Activated T-cell treated with anti-CD3 and anti-CD28 coated beads, Interleukin-2, amount 50 U/mL, for 4 hours (primary cell): ENCODE data around the gene TSEN34. TPM values are rescaled to one million over a fixed set of nuclear protein-coding genes. Genes with fewer than 3 reads are reported as not detected.
"Not testable (repeated sequence)": the region's sequence is repeated elsewhere in the genome, so short reads cannot be mapped to it uniquely, and the experiment has no call there.

ENCODE experiments used
- ATAC-seq, 2 donors: fragments of 200-7000 bp; cut with Tn5 transposase; one replicate each; pipeline ENCODE4 v1.10.0; 2021
- DNase-seq: peaks from one replicate; pipeline ENCODE4 v3.0.0-alpha.2; 2020
- H3K27me3 Mint-ChIP-seq: one replicate; pipeline ENCODE4 v1.8.0; 2021; ENCODE audit warnings: low read depth, mixed read lengths
- H3K36me3 Mint-ChIP-seq: one replicate; pipeline ENCODE4 v1.8.0; 2022; ENCODE audit warnings: mixed read lengths; ENCODE audit not compliant: insufficient read depth
- H3K4me1 Mint-ChIP-seq: one replicate; pipeline ENCODE4 v1.8.0; 2021; ENCODE audit warnings: low read depth, mixed read lengths
- H3K4me3 Mint-ChIP-seq: one replicate; pipeline ENCODE4 v1.8.0; 2021; ENCODE audit warnings: mild to moderate bottlenecking, moderate library complexity, mixed read lengths
- H3K9me3 Mint-ChIP-seq: one replicate; pipeline ENCODE4 v1.8.0; 2021; ENCODE audit warnings: mixed read lengths
- total RNA-seq, 3 donors: library from RNA; stranded (reverse); gene quantifications; one replicate each; pipeline ENCODE4 v1.2.1, GENCODE V29; 2021

TSEN34 gene
- total RNA-seq, 3 donors from 2014 or later, result 22.7 to 29.1 (median 25.9) TPM

DNA sequence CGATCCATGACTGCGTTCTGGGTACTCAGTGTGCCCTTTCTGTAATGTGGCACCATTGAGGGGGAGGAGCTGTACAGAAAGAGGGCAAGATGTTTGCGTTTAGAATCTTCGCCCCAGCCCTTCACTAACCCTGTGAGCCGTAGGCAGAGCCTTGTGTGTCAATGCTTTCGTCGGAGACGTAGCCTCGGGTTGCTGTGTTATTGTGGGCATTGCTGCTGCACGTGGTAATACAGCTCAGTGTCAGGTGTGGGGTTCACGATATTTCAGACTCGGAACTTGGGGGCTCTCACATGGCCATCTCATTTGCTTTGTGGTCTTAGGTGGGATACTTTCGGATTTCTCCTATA, 15.7 kb downstream of the TSEN34 start:
- Mint-ChIP-seq H3K27me3 (no peaks in the 10 kb centered on the region), H3K4me1 (peaks cover 95% of the 10 kb centered on the region), H3K4me3 (peak overlapping the region; percentile 98), H3K9me3 (no peaks in the 10 kb centered on the region), H3K36me3 (peaks cover 64% of the 10 kb centered on the region)
- ATAC-seq (no peak), DNase-seq (no peak)

DNA sequence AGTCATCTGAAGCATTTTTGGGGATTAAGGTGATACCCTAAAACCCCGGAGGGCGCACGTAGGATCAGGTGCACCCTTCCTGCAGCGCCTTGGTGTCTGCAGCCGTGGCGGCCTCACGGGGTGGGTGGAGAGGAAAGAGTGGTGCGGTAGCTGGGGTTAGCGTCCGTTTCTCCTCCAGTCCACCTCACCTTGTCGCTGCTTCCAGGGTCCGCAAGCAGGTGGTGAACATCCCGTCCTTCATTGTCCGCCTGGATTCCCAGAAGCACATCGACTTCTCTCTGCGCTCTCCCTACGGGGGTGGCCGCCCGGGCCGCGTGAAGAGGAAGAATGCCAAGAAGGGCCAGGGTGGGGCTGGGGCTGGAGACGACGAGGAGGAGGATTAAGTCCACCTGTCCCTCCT, 16.1 kb downstream of the TSEN34 start:
- Mint-ChIP-seq H3K4me1 (peaks cover 91% of the 10 kb centered on the region), H3K36me3 (peaks cover 61% of the 10 kb centered on the region), H3K4me3 (peak overlapping the region; percentile 98)
- H3K9me3 Mint-ChIP-seq, H3K27me3 Mint-ChIP-seq, ATAC-seq, DNase-seq: not testable (repeated sequence)

DNA sequence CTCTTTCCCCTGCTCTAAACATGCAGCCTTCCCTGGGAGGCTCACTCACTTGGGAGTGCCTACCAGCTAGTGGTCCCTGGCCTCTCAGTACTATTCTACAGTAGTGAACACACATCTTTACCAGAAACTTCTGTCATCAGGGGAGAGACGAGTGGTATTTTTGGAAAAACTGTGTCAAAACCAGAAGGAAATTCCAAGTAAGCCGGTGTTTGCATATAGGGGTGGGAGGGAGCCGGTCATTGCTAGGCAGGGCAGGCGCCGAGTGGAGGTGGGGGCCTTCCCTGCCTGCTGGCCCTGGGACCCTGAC, 16.5 kb downstream of the TSEN34 start:
- ATAC-seq, result peak; percentile 4 to 7
- peak overlapping the region; percentile 98 for H3K4me3 Mint-ChIP-seq
- H3K9me3 Mint-ChIP-seq, result no peaks in the 10 kb centered on the region
- peaks cover 86% of the 10 kb centered on the region for H3K4me1 Mint-ChIP-seq
- H3K36me3 Mint-ChIP-seq, result peaks cover 56% of the 10 kb centered on the region
- no peaks in the 10 kb centered on the region for H3K27me3 Mint-ChIP-seq
- DNase-seq, result no peak

DNA sequence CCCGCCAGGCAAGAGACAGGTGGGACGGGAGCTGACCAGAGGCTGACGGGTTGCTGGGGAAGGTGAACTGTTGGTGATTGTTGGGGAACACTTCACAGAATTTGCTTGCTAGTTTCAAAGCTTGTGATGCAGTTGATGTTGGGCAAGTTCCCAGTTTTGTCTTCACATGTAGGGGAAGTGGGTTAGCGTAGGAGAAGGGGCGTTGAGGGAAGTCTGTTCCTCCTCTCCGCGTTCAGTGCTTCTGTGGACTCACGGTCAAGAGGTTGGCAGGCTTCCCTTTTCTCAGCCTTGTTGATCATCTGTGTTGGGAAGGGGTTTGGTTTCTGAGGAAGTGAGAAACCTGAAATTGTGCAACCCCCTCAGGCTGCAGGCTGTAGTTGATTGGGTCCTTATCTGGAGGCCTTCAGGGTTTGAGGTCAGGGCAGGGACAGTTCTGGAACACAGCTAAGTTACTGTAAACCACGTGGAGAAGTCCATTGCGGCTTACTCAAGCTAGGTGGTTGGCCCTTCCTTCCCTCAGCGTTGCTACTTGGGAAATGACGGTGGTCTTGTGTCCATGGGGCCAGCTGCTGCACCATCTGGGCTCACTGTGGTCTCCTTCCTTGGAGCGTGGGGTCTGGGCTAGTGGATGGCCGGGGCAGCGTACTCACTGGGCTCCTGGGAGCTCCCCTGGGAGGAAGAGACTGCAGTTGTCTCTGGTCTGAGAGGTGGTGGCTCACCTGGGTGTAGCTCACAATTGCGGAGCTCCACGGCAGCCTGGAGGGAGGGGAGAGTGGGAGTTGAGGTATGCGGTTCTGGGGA, 17.1 kb downstream of the TSEN34 start:
- peaks cover 51% of the 10 kb centered on the region for H3K36me3 Mint-ChIP-seq
- peak overlapping the region; percentile 98 for H3K4me3 Mint-ChIP-seq
- no peaks in the 10 kb centered on the region for H3K27me3 Mint-ChIP-seq
- ATAC-seq (peak; percentile 5 to 15), DNase-seq (no peak)
- no peaks in the 10 kb centered on the region for H3K9me3 Mint-ChIP-seq
- peaks cover 81% of the 10 kb centered on the region for H3K4me1 Mint-ChIP-seq

DNA sequence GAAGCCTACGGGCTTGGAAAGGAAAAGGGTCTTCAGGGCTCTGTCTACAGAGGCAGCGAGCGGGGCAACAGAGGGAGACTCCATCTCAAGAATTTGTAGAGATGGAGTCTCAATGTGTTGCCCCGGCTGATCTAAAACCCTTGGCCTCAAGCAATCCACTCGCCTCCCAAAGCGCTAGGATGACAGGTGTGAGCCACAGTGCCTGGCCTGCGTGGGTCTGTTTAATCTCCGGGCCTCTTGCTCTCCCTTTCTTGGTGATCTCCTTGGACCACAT, 17.6 kb downstream of the TSEN34 start:
- ATAC-seq, result peak; percentile 3 to 5
- no peak for DNase-seq
- Mint-ChIP-seq H3K27me3 (no peaks in the 10 kb centered on the region), H3K36me3 (peaks cover 45% of the 10 kb centered on the region), H3K4me1 (peaks cover 76% of the 10 kb centered on the region), H3K9me3 (no peaks in the 10 kb centered on the region), H3K4me3 (peak overlapping the region; percentile 98)

DNA sequence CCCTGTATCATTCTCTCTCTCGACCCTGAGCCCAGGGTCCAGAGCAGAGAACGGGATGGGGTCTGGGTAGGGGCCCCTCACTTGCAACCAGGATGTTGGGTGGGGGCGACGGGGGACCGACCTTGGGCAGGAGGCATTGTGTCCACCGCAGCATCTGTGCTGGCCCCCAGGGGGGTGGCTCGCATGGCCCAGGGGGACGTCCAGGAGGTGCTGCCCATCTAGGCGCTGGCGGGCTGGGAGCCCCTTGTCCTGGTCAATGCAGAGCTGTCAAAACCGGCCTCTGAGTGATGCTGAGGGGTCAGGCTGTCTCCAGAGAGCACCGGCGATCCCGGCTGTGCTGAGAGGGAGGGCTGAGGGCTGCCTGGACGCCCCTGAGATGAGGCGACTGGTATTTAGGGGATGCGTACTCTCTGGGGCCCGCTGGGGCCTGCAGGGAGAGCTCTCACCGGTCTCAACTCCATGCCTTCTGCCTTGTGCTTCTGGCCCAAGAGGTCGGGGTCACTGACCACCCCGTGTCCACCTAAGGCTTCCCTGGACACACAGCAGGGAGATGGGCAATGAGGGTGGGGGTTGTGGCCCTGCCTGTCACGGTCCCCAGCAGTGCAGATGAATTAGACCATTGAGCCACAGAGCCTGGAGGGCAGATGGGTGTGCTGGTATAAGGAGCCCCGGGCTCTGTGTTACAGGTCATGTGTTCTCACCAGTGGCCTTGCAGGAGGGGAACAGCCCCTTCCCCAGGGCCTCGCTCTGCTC, 18.1 kb downstream of the TSEN34 start:
- Mint-ChIP-seq H3K9me3 (no peaks in the 10 kb centered on the region), H3K36me3 (peaks cover 42% of the 10 kb centered on the region), H3K27me3 (no peaks in the 10 kb centered on the region)

DNA sequence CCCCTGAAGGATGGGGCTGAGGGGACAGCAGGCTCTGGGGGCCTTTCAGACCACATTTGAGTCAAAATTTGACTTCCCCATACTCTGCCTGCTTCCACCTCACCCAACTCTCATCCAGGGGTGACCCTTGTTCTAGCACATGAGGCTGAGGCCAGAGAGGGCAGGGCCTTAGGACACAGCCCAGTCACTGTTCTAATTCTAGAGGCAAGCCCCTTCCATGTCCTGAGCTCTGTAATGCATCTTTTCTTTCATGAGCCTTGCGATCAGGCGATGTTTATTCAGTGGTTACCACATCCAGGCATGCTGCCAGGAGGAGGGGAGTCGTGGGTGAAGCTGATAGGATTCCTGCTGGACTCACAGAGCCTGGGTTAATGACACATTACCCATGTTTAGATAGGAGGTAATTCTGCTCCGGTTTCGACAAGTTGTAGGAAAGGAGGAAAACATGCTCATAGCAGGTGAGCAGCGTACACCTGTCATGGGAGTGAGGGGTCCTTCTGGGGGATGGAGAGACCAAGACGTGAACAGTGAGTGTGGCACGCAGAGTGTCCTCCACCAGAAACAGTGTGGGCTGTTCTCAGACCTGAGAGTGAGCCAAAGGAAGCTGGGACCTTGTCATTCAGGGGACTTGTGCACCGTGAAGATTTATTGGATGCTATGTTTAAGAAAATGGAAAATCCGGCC, 18.8 kb downstream of the TSEN34 start:
- H3K27me3 Mint-ChIP-seq, result no peaks in the 10 kb centered on the region
- H3K36me3 Mint-ChIP-seq, result peaks cover 34% of the 10 kb centered on the region
- no peak for DNase-seq
- H3K4me1 Mint-ChIP-seq, result peaks cover 64% of the 10 kb centered on the region
- ATAC-seq, result peak in 1 of 2 donors; percentile 1
- H3K9me3 Mint-ChIP-seq, result no peaks in the 10 kb centered on the region
- H3K4me3 Mint-ChIP-seq, result peak overlapping the region; percentile 1

More for the DNA sequence above, 18.1 kb downstream of the TSEN34 start:
- ATAC-seq (peak; percentile 1 to 7), DNase-seq (no peak)
- no peak overlapping the region for H3K4me3 Mint-ChIP-seq
- H3K4me1 Mint-ChIP-seq, result peaks cover 71% of the 10 kb centered on the region

DNA sequence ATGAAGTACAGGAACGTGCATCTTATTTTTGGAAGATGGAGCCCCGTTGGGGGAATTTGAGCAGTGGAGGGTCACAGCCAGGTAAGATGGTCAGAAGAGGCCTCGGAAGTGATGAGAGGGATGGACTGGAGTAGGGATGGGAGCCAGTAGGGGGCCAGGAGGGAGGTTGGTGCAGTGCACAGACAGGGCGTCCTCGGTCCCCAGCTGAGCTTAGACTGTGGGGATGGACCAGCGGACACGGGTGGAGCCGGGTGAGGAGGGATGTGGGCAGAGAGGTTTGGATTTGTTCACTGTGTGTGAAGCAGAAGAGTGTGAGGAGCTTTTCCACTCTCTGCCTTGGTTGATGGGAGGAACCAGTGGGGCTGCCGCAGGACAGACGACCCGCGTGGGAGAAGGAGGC, 20.1 kb downstream of the TSEN34 start:
- DNase-seq (no peak), ATAC-seq (no peak)
- Mint-ChIP-seq H3K4me1 (peaks cover 51% of the 10 kb centered on the region), H3K36me3 (peaks cover 24% of the 10 kb centered on the region), H3K4me3 (no peak overlapping the region), H3K9me3 (no peaks in the 10 kb centered on the region), H3K27me3 (no peaks in the 10 kb centered on the region)

DNA sequence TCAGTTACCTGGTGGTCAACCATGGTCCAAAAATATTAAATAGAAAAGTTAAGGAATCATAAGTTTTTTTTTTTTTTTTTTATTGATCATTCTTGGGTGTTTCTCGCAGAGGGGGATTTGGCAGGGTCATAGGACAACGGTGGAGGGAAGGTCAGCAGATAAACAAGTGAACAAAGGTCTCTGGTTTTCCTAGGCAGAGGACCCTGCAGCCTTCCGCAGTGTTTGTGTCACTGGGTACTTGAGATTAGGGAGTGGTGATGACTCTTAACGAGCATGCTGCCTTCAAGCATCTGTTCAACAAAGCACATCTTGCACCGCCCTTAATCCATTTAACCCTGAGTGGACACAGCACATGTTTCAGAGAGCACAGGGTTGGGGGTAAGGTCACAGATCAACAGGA, 23.1 kb downstream of the TSEN34 start:
- DNase-seq, H3K4me3 Mint-ChIP-seq, H3K9me3 Mint-ChIP-seq, H3K36me3 Mint-ChIP-seq, ATAC-seq, H3K27me3 Mint-ChIP-seq: not testable (repeated sequence)
- H3K4me1 Mint-ChIP-seq, result peaks cover 22% of the 10 kb centered on the region

DNA sequence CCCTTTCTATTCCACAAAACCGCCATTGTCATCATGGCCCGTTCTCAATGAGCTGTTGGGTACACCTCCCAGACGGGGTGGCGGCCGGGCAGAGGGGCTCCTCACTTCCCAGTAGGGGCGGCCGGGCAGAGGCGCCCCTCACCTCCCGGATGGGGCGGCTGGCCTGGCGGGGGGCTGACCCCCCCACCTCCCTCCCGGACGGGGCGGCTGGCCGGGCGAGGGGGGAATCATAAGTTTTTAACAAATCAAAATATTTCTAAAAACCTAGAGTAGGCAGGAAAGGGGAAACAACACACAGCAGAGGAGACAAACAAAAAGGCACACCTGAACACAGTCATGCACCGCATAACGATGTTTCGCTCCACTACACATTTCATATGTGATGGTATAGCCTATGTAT, 23.6 kb downstream of the TSEN34 start:
- peaks cover 16% of the 10 kb centered on the region for H3K4me1 Mint-ChIP-seq
- H3K27me3 Mint-ChIP-seq, DNase-seq, H3K9me3 Mint-ChIP-seq, H3K4me3 Mint-ChIP-seq, H3K36me3 Mint-ChIP-seq, ATAC-seq: not testable (repeated sequence)

DNA sequence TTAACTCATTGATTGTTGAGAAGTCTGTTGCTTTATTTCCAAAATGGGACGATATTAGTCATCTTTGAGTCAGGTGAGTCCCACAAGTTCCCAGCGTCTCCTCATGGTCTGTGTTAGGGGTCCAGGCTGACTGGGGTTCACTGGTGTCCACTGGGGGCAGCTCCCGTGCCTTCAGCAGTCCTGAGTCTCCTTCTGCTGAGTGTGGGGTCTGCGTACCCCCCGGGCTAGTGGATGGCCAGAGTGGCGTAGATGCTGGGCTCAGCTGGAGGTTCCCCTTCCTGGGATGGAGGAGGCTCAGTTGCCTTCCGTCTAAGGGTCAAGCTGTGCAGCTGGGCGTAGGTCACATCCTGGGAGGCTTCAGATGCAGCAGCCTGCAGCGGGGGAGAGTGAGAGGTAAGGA, 25.8 kb downstream of the TSEN34 start:
- H3K27me3 Mint-ChIP-seq, result peaks cover 3% of the 10 kb centered on the region
- no peaks in the 10 kb centered on the region for H3K4me1 Mint-ChIP-seq
- ATAC-seq (no peak), DNase-seq (no peak)
- no peak overlapping the region for H3K4me3 Mint-ChIP-seq
- H3K36me3 Mint-ChIP-seq, result no peaks in the 10 kb centered on the region
- H3K9me3 Mint-ChIP-seq, result no peaks in the 10 kb centered on the region

DNA sequence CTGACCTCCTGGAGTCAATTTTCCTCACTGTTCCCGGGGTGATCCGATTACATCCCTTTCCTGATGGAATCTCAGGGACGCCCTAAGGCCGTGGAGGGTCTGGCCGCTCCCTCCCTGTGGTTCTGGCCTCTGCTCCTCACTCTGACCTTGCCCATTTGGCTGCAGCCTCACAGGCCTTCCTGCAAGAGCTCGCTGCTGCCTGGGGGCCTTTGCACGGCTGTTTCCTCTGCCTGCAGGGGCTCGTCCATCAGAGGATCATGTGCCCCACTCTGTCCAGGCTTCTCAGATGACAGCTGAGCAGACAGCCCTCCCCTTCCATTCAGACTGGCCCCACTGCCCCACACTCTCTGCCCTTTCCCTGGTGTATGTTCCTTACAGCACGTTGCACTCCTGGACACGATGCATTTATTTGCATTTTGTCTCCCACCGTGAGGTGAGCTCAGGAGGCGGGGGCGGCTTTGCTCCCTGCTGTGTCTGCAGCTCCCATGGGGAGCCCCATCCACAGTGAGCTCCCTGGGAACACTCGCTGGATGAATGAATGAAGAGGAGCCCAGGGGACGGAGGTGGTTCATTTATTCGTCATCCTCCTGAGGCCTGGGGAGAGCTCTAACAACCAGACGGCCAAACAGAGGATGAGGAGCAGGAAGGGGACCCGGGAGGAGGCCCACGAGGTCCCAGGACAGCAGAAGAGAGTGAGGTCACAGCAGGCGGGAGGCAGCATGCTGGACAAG, 26.6 kb downstream of the TSEN34 start:
- DNase-seq, H3K4me3 Mint-ChIP-seq, H3K27me3 Mint-ChIP-seq, ATAC-seq, H3K4me1 Mint-ChIP-seq, H3K36me3 Mint-ChIP-seq, H3K9me3 Mint-ChIP-seq: not testable (repeated sequence)

DNA sequence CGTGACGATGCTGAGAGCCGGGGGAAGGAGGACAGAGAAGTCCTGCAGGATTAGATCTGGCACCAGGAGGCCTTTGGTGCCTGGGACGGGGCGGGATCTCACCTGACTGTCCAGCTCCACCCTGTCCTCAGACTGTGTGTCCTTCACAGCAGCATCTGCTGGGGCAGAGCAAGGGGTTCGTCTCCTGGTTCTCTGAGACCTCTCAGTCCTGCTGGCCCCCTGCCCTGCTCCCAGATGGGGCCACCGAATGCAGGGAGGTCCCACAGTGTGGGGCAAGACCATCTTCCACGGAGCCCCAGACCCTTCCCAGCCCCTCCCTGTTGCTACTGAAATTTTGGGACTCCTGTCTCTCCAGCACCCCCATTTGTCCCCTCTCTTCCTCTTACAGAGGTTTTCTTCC, 27.2 kb downstream of the TSEN34 start:
- Mint-ChIP-seq H3K27me3 (peaks cover 5% of the 10 kb centered on the region), H3K4me1 (no peaks in the 10 kb centered on the region), H3K36me3 (no peaks in the 10 kb centered on the region), H3K4me3 (no peak overlapping the region), H3K9me3 (no peaks in the 10 kb centered on the region)
- ATAC-seq (no peak), DNase-seq (no peak)

DNA sequence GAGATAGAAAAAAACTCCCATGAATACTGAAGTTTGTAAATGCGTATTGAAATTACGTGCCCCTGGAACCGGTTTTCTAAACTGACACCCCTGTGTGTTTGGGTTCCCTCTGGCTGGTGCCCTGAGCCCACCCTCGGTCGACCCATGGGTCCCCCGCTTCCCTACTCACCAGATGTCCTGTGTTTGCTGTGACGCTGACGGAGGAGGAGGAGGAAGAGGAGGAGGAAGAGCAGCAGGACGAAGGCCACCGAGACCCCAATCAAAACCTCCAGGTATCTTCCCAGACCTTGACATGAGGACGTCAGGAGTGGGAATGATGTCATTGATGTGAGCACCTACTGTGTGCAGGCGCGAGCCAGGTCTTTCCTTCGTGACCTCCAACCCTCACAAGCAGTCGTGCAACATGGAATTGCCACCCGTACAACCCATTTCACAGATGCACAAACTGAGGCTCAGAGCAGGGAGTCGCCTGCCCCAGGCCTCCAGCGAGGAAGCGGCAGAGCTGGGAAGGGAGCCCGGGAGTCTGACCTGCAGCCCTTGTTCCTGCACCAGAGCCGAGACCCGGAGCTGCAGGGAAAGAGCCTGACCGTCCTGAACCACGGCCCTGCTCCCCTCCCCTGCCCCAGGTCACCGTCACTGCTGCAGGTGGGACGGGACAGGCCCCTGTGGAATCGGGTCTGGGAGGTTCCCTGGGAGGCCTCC, 28.0 kb downstream of the TSEN34 start:
- H3K27me3 Mint-ChIP-seq, result peaks cover 12% of the 10 kb centered on the region
- ATAC-seq (no peak), DNase-seq (no peak)
- no peaks in the 10 kb centered on the region for H3K4me1 Mint-ChIP-seq
- H3K9me3 Mint-ChIP-seq, result no peaks in the 10 kb centered on the region
- no peak overlapping the region for H3K4me3 Mint-ChIP-seq
- no peaks in the 10 kb centered on the region for H3K36me3 Mint-ChIP-seq
